Naive B cell (primary cell): ENCODE results near the gene KIR3DL3. TPM values are rescaled to one million over a fixed set of nuclear protein-coding genes. Genes with fewer than 3 reads are reported as not detected.
"Not testable (repeated sequence)": the region's sequence is repeated elsewhere in the genome, so short reads cannot be mapped to it uniquely, and the experiment has no call there.

Experiments used
- ATAC-seq, 2 donors: fragments of 150-1000 bp; cut with Tn5 transposase; 2 replicates each; pipeline ENCODE4 v1.10.0; 2021; ENCODE audit warnings: low read depth in 2 of 2, mild to moderate bottlenecking in 2 of 2, moderate library complexity in 2 of 2
- DNase-seq: peaks from one replicate; pipeline ENCODE4 v3.0.0; 2022
- H3K27ac Mint-ChIP-seq, 6 donors: one replicate each; pipeline ENCODE4 v1.8.0; 2020 to 2022; ENCODE audit warnings: mild to moderate bottlenecking in 6 of 6, mixed read lengths in 6 of 6, moderate library complexity in 5 of 6, inconsistent platforms in 2 of 6
- H3K27me3 Mint-ChIP-seq, 3 donors: one replicate each; pipeline ENCODE4 v1.8.0; 2021 to 2022; ENCODE audit warnings: mixed read lengths in 3 of 3, mild to moderate bottlenecking in 1 of 3
- H3K36me3 Mint-ChIP-seq, 2 donors: one replicate each; pipeline ENCODE4 v1.8.0; 2020 to 2022; ENCODE audit warnings: mixed read lengths in 2 of 2, inconsistent platforms in 1 of 2, mild to moderate bottlenecking in 1 of 2
- H3K4me1 Mint-ChIP-seq, 3 donors: one replicate each; pipeline ENCODE4 v1.8.0; 2020 to 2022; ENCODE audit warnings: mixed read lengths in 3 of 3, inconsistent platforms in 1 of 3, mild to moderate bottlenecking in 1 of 3, moderate library complexity in 1 of 3
- H3K4me3 Mint-ChIP-seq, 8 donors: one replicate each; pipeline ENCODE4 v1.8.0; 2020 to 2022; ENCODE audit warnings: mild to moderate bottlenecking in 8 of 8, mixed read lengths in 8 of 8, moderate library complexity in 8 of 8, inconsistent platforms in 2 of 8
- H3K9me3 Mint-ChIP-seq, 7 donors: one replicate each; pipeline ENCODE4 v1.8.0; 2020 to 2022; ENCODE audit warnings: mixed read lengths in 7 of 7, mild to moderate bottlenecking in 5 of 7, inconsistent platforms in 2 of 7, moderate library complexity in 1 of 7
- polyA plus RNA-seq, 6 donors: library from polyadenylated mRNA; unstranded; fragments of 300-500 nt; fragmentation: Illumina TruSeq; gene quantifications; one replicate each; pipeline ENCODE4 v1.2.3, GENCODE V29; 2021; ENCODE audit warnings: low read depth in 6 of 6

Gene KIR3DL3
- polyA plus RNA-seq, 6 donors from 2014 or later: not detected

DNA sequence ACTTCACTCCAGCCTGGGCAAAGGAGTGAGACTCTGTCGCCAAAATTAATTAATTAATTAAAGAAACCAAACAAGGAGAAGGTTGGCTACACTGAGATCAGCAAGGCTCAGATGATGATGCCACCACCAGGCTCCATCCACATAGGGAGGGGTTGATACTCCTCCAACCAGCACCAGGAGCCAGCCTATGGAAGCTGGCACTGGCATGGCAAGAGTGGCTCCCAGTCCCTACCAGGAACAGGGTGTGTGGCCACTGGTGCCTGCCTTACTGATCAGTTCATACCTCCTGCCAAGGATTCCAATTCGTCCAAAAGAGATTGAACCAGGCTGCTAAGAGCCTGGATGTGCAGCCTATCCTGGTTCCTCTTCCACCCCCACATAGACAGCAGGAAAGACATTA, 48.4 kb downstream of the KIR3DL3 start:
- H3K27me3 Mint-ChIP-seq: peaks cover 6 to 30% (median 15%) of the 10 kb centered on the region in 3 donors
- not testable (repeated sequence) for H3K4me3 Mint-ChIP-seq, H3K9me3 Mint-ChIP-seq, H3K27ac Mint-ChIP-seq, H3K36me3 Mint-ChIP-seq, DNase-seq, H3K4me1 Mint-ChIP-seq, ATAC-seq

DNA sequence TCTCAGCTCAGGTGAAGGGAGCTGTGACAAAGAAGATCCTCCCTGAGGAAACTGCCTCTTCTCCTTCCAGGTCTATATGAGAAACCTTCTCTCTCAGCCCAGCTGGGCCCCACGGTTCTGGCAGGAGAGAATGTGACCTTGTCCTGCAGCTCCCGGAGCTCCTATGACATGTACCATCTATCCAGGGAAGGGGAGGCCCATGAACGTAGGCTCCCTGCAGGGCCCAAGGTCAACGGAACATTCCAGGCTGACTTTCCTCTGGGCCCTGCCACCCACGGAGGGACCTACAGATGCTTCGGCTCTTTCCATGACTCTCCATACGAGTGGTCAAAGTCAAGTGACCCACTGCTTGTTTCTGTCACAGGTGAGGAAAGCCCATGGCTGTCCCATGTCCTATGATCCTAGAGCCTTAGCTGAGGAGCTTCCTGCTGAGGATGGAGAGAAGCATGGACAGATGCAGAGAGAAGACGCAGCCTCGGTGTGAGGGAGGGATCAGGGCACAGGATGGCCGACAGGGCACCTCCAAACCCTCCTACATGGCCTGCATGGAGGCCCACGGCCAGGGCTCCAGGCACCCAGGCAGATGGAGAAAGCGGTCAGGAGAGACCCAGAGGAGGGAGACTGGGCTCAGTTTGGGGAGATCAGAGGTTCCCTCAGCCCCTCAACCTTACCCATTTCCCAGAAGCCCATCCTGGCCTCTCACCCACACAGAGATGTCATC, 51.0 kb downstream of the KIR3DL3 start:
- not testable (repeated sequence) for H3K4me3 Mint-ChIP-seq, H3K36me3 Mint-ChIP-seq, H3K27ac Mint-ChIP-seq, H3K9me3 Mint-ChIP-seq, ATAC-seq, DNase-seq, H3K4me1 Mint-ChIP-seq
- H3K27me3 Mint-ChIP-seq: peaks cover 17 to 28% (median 23%) of the 10 kb centered on the region in 3 donors

DNA sequence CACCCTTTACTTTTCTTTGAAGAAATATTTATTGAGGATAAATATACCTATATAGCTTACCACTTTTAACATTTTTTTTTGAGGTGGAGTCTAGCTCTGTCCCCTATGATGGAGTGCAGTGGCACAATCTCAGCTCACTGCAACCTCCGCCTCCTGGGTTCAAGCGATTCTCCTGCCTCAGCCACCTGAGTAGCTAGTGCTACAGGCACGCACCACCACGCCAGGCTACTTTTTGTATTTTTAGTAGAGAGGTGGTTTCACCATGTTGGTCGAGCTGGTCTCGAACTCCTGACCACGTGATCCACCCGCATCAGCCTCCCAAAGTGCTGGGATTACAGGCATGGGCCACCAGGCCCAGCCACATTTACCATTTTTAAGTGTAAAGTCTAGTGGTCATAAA, 51.6 kb downstream of the KIR3DL3 start:
- peaks cover 20 to 26% (median 21%) of the 10 kb centered on the region in 3 donors for H3K27me3 Mint-ChIP-seq
- H3K9me3 Mint-ChIP-seq, H3K36me3 Mint-ChIP-seq, DNase-seq, H3K4me3 Mint-ChIP-seq, H3K4me1 Mint-ChIP-seq, ATAC-seq, H3K27ac Mint-ChIP-seq: not testable (repeated sequence)

DNA sequence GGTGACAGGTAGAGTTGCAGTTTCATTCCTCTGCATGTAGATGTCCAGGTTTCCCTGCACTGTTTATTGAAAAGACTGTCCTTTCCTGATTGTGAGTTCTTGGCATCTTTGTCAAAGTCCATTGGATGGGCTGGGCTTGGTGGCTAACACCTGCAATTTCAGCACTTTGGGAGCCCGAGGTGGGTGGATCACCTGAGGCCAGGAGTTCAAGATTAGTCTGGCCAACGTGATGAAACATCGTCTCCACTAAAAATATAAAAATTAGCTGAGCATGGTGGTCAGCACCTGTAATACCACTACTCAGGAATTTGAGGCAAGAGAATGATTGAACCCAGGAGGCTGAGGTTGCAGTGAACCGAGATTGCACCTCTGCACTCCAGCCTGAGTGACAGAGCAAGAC, 53.6 kb downstream of the KIR3DL3 start:
- H3K4me3 Mint-ChIP-seq, H3K27ac Mint-ChIP-seq, ATAC-seq, H3K9me3 Mint-ChIP-seq, H3K4me1 Mint-ChIP-seq, DNase-seq, H3K36me3 Mint-ChIP-seq: not testable (repeated sequence)
- H3K27me3 Mint-ChIP-seq: peaks cover 20 to 34% (median 32%) of the 10 kb centered on the region in 3 donors

DNA sequence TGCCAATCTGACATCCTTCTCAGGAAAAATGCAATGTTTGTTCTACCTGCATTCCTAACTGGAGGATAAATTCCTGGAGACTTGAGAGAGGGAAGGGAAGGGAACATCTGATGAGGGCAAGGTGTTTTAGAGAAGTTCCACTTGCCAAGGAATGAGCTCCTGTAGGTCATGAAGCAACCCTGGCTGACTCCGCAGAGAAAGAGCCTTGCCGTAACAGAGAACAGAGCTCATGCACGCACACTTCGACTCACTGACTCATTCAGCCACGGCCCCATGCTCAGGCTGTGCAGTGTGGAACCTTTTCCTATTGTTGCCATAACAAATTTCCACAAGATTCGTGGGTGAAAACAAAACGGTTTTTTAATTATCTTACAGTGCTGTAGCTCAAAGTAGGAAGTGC, 54.7 kb downstream of the KIR3DL3 start:
- not testable (repeated sequence) for H3K27ac Mint-ChIP-seq, H3K9me3 Mint-ChIP-seq, H3K4me1 Mint-ChIP-seq, DNase-seq, H3K36me3 Mint-ChIP-seq, H3K4me3 Mint-ChIP-seq, ATAC-seq
- H3K27me3 Mint-ChIP-seq: peaks cover 21 to 45% (median 32%) of the 10 kb centered on the region in 3 donors

DNA sequence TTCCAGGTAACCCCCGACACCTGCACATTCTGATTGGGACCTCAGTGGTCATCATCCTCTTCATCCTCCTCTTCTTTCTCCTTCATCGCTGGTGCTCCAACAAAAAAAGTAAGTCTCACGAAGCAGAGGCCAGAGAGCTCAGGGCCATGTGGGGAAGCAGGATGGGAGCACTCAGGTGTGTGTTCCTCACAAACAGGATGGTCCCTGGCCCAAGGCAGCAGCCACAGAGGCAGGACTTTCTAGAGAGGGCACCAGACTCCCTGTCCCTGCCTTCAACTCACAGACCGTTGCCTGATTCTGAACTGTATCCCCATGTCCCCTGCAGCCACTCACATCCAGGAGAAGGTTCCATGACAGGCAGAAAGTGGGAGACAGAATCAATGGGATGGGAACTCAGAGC, 58.7 kb downstream of the KIR3DL3 start:
- not testable (repeated sequence) for H3K36me3 Mint-ChIP-seq, ATAC-seq

More for the DNA sequence above, 58.7 kb downstream of the KIR3DL3 start:
- not testable (repeated sequence) for H3K4me1 Mint-ChIP-seq, H3K9me3 Mint-ChIP-seq, DNase-seq, H3K4me3 Mint-ChIP-seq, H3K27ac Mint-ChIP-seq
- peaks cover 31 to 68% (median 54%) of the 10 kb centered on the region in 3 donors for H3K27me3 Mint-ChIP-seq

Other genes with a start within 250 kb of the KIR3DL3 start
- gene LAIR2, start 221.6 kb upstream of the KIR3DL3 start, polyA plus RNA-seq: under 1 TPM in 3 of 6 donors, not detected in 3; 0.55 to 0.93 (median 0.66) TPM
- gene LILRA2, start 150.7 kb upstream of the KIR3DL3 start, polyA plus RNA-seq: 1 to 10 TPM; 1.4 to 9.2 (median 2.9) TPM
- 1 to 10 TPM in 1 of 6 donors, under 1 TPM in 4, not detected in 1; 0.35 to 1.4 (median 0.41) TPM for gene LILRA1, start 130.8 kb upstream of the KIR3DL3 start, polyA plus RNA-seq
- 10 to 100 TPM; 23.7 to 35.7 (median 27.9) TPM for gene LILRB1, start 94.0 kb upstream of the KIR3DL3 start, polyA plus RNA-seq
- under 1 TPM in 2 of 6 donors, not detected in 4; 0.16 to 0.48 TPM for gene LILRB4, start 61.5 kb upstream of the KIR3DL3 start, polyA plus RNA-seq
- gene KIR2DL3, start 14.1 kb downstream of the KIR3DL3 start, polyA plus RNA-seq: not detected
- not detected for gene KIR2DL1, start 45.4 kb downstream of the KIR3DL3 start, polyA plus RNA-seq
- gene KIR2DL4, start 79.2 kb downstream of the KIR3DL3 start, polyA plus RNA-seq: not detected
- gene KIR3DL1, start 92.0 kb downstream of the KIR3DL3 start, polyA plus RNA-seq: under 1 TPM in 2 of 6 donors, not detected in 4; 0.26 to 0.53 TPM
- gene KIR2DS4, start 108.2 kb downstream of the KIR3DL3 start, polyA plus RNA-seq: not detected
- gene KIR3DL2, start 126.0 kb downstream of the KIR3DL3 start, polyA plus RNA-seq: under 1 TPM in 2 of 6 donors, not detected in 4; 0.25 to 0.39 TPM
- gene FCAR, start 149.8 kb downstream of the KIR3DL3 start, polyA plus RNA-seq: 1 to 10 TPM in 2 of 6 donors, under 1 TPM in 1, not detected in 3; 0.63 to 5.4 (median 1.1) TPM
- not detected for gene NCR1, start 181.7 kb downstream of the KIR3DL3 start, polyA plus RNA-seq
- not detected for gene NLRP7, start 223.1 kb downstream of the KIR3DL3 start, polyA plus RNA-seq
- 1 to 10 TPM in 3 of 6 donors, under 1 TPM in 2, not detected in 1; 0.52 to 5.9 (median 1.2) TPM for gene NLRP2, start 241.9 kb downstream of the KIR3DL3 start, polyA plus RNA-seq